HG02884 (cell line): ENCODE measurements around the gene SCNM1.

Experiments
- ATAC-seq: cut with Tn5 transposase; IDR thresholded peaks from one replicate; pipeline ENCODE4 v1.9.1; 2021; ENCODE audit warnings: mild to moderate bottlenecking, moderate library complexity; ENCODE audit not compliant: unreplicated experiment

Gene SCNM1

GRCh38 chr1:151165738-151166504 is at the start of gene SCNM1, which contains the start of gene LYSMD1:
Gene SCNM1 (plus strand): TSS chr1:151166144. CDS start chr1:151166153, 9 bp downstream.
Gene LYSMD1 (minus strand): TSS chr1:151165902. CDS start chr1:151165258, 644 bp downstream.
- peak; percentile 88 for ATAC-seq

- no peak for ATAC-seq
Observed at GRCh38 chr1:151124763-151125403, 41.1 kb upstream of the SCNM1 start.

GRCh38 chr1:151128800-151129199 is 37.1 kb upstream of the SCNM1 start:
- ATAC-seq: no peak

- no peak for ATAC-seq
Observed at GRCh38 chr1:151130987-151131586, 34.9 kb upstream of the SCNM1 start.

GRCh38 chr1:151131701-151132334 is 34.1 kb upstream of the SCNM1 start:
- no peak for ATAC-seq

GRCh38 chr1:151132335-151133017 is 33.5 kb upstream of the SCNM1 start:
- ATAC-seq: no peak

GRCh38 chr1:151133018-151133806 is 32.7 kb upstream of the SCNM1 start:
- ATAC-seq: no peak

GRCh38 chr1:151134396-151134795 is 31.5 kb upstream of the SCNM1 start:
- ATAC-seq: no peak

- no peak for ATAC-seq
Observed at GRCh38 chr1:151134991-151135390, 31.0 kb upstream of the SCNM1 start.

- ATAC-seq: no peak
Observed at GRCh38 chr1:151135433-151136385, 30.2 kb upstream of the SCNM1 start.

GRCh38 chr1:151137789-151138188 is 28.2 kb upstream of the SCNM1 start:
- no peak for ATAC-seq

- ATAC-seq: no peak
Observed at GRCh38 chr1:151142411-151143056, 23.4 kb upstream of the SCNM1 start.

- no peak for ATAC-seq
Observed at GRCh38 chr1:151143057-151143435, 22.9 kb upstream of the SCNM1 start.

- ATAC-seq: no peak
Observed at GRCh38 chr1:151143986-151144385, 22.0 kb upstream of the SCNM1 start.

- ATAC-seq: no peak
Observed at GRCh38 chr1:151144474-151145303, 21.3 kb upstream of the SCNM1 start.

GRCh38 chr1:151145304-151146071 is 20.5 kb upstream of the SCNM1 start:
- ATAC-seq: no peak

GRCh38 chr1:151146072-151146411 is 19.9 kb upstream of the SCNM1 start:
- no peak for ATAC-seq
